RPMI8226 (cell line): Measurements from ENCODE around the gene WASHC2C.
"Not testable (repeated sequence)": the region's sequence is repeated elsewhere in the genome, so short reads cannot be mapped to it uniquely, and the experiment has no call there.

Experiments used
- DNase-seq: peaks from one replicate; pipeline ENCODE4 v3.0.0-alpha.2; 2015

The WASHC2C gene

GRCh38 chr10:45726703-45727420 is at the start of gene WASHC2C:
Gene WASHC2C, plus strand, starts transcription at chr10:45727266. Its CDS starts 52 bp downstream, at chr10:45727318.
- peak; percentile 74 for DNase-seq

- not testable (repeated sequence) for DNase-seq
Observed at GRCh38 chr10:45678467-45678866, 48.6 kb upstream of the WASHC2C start.

GRCh38 chr10:45710200-45710796 is 16.8 kb upstream of the WASHC2C start:
- DNase-seq, result not testable (repeated sequence)

- not testable (repeated sequence) for DNase-seq
Observed at GRCh38 chr10:45711223-45711622, 15.8 kb upstream of the WASHC2C start.

GRCh38 chr10:45717053-45717452 is 10.0 kb upstream of the WASHC2C start:
- not testable (repeated sequence) for DNase-seq

GRCh38 chr10:45717642-45718041 is 9.4 kb upstream of the WASHC2C start:
- DNase-seq, result not testable (repeated sequence)

GRCh38 chr10:45721503-45721902 is 5.6 kb upstream of the WASHC2C start:
- not testable (repeated sequence) for DNase-seq

- not testable (repeated sequence) for DNase-seq
Observed at GRCh38 chr10:45723851-45724250, 3.2 kb upstream of the WASHC2C start.

- not testable (repeated sequence) for DNase-seq
Observed at GRCh38 chr10:45727421-45727965, 427 bp downstream of the WASHC2C start.

GRCh38 chr10:45734449-45734848 is 7.4 kb downstream of the WASHC2C start:
- DNase-seq, result not testable (repeated sequence)

GRCh38 chr10:45734867-45735266 is 7.8 kb downstream of the WASHC2C start:
- DNase-seq, result not testable (repeated sequence)

GRCh38 chr10:45741559-45741958 is 14.5 kb downstream of the WASHC2C start:
- not testable (repeated sequence) for DNase-seq

- not testable (repeated sequence) for DNase-seq
Observed at GRCh38 chr10:45742014-45742413, 14.9 kb downstream of the WASHC2C start.

- not testable (repeated sequence) for DNase-seq
Observed at GRCh38 chr10:45751141-45751540, 24.1 kb downstream of the WASHC2C start.

- not testable (repeated sequence) for DNase-seq
Observed at GRCh38 chr10:45752210-45752609, 25.1 kb downstream of the WASHC2C start.

GRCh38 chr10:45753979-45754495 is 27.0 kb downstream of the WASHC2C start:
- not testable (repeated sequence) for DNase-seq

GRCh38 chr10:45755083-45755482 is 28.0 kb downstream of the WASHC2C start:
- DNase-seq, result not testable (repeated sequence)

- not testable (repeated sequence) for DNase-seq
Observed at GRCh38 chr10:45756065-45756464, 29.0 kb downstream of the WASHC2C start.

GRCh38 chr10:45757661-45758396 is 30.8 kb downstream of the WASHC2C start:
- not testable (repeated sequence) for DNase-seq

- DNase-seq, result not testable (repeated sequence)
Observed at GRCh38 chr10:45761622-45762021, 34.6 kb downstream of the WASHC2C start.

- not testable (repeated sequence) for DNase-seq
Observed at GRCh38 chr10:45763037-45763436, 36.0 kb downstream of the WASHC2C start.

GRCh38 chr10:45768334-45768733 is 41.3 kb downstream of the WASHC2C start:
- not testable (repeated sequence) for DNase-seq
